ENCODE results near the gene ARVCF.

Gene ARVCF

GRCh38 chr22:19986410-19987341 lies 29.9 kb downstream of the ARVCF start:
- DNase-seq (ENCODE audit: low read depth) = peak; percentile 75

GRCh38 chr22:19986011-19986409 lies 30.6 kb downstream of the ARVCF start:
- no peak for DNase-seq (ENCODE audit: low read depth)

- DNase-seq (ENCODE audit: low read depth) = no peak
These were observed 31.5 kb downstream of the ARVCF start for GRCh38 chr22:19984851-19985811.

GRCh38 chr22:19984201-19984753 lies 32.3 kb downstream of the ARVCF start:
- peak; percentile 81 for DNase-seq (ENCODE audit: low read depth)

- DNase-seq (ENCODE audit: low read depth) = no peak
These were observed 32.9 kb downstream of the ARVCF start for GRCh38 chr22:19983741-19984140.

GRCh38 chr22:19982991-19983578 lies 33.5 kb downstream of the ARVCF start:
- no peak for DNase-seq (ENCODE audit: low read depth)

- DNase-seq (ENCODE audit: low read depth) = no peak
These were observed 34.4 kb downstream of the ARVCF start for GRCh38 chr22:19981961-19982920.

- no peak for DNase-seq (ENCODE audit: low read depth)
These were observed 35.3 kb downstream of the ARVCF start for GRCh38 chr22:19981171-19981960.

GRCh38 chr22:19980766-19981165 lies 35.9 kb downstream of the ARVCF start:
- DNase-seq (ENCODE audit: low read depth) = no peak

GRCh38 chr22:19979712-19980493 lies 36.7 kb downstream of the ARVCF start:
- no peak for DNase-seq (ENCODE audit: low read depth)

GRCh38 chr22:19978748-19979147 lies 37.9 kb downstream of the ARVCF start:
- DNase-seq (ENCODE audit: low read depth) = no peak

- DNase-seq (ENCODE audit: low read depth) = no peak
These were observed 39.1 kb downstream of the ARVCF start for GRCh38 chr22:19977296-19978243.

GRCh38 chr22:19976671-19977070 lies 40.0 kb downstream of the ARVCF start:
- DNase-seq (ENCODE audit: low read depth) = no peak

- no peak for DNase-seq (ENCODE audit: low read depth)
These were observed 41.0 kb downstream of the ARVCF start for GRCh38 chr22:19975707-19976035.

GRCh38 chr22:19974935-19975706 lies 41.5 kb downstream of the ARVCF start:
- no peak for DNase-seq (ENCODE audit: low read depth)

GRCh38 chr22:19974268-19974861 lies 42.3 kb downstream of the ARVCF start:
- DNase-seq (ENCODE audit: low read depth) = peak; percentile 68

All from EH (cell line).